ENCODE measurements around the gene KYNU. TPM values are rescaled to one million over a fixed set of nuclear protein-coding genes. Genes with fewer than 3 reads are reported as not detected.
A peak's percentile ranks its signal among the peaks of the same experiment; 100 is the strongest.

KYNU gene
- total and polyA plus RNA-seq, 5 donors = 0.50 to 2.3 (median 2.0) TPM

DNA sequence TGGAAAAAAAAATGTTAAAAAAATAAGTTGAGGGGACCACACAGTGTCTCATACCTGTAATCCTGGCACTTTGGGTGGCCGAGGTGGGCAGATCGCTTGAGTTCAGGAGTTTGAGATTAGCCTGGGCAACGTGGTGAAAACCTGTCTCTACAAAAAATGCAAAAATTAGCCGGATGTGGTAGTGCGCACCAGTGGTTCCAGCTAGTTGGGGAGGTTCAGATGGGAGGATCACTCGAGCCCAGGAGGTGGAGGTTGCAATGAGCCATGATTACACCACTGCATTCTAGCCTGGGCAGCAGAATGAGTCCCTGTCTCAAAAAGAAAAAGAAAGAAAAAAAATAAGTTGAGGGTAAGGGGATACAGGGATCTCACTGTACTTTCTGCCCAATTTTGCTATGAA, 6.1 kb upstream of the KYNU start:
- H3K27me3 ChIP-seq (ENCODE audit: control insufficient read depth, insufficient read depth) = no peaks in the 10 kb centered on the region
- H3K4me1 ChIP-seq (ENCODE audit: control insufficient read depth, insufficient read depth, low read length) = no peaks in the 10 kb centered on the region
- H3K4me3 ChIP-seq (ENCODE audit: low read length) = no peak overlapping the region
- ATAC-seq (no peak), DNase-seq (no peak)
- H3K27ac ChIP-seq (ENCODE audit: low read length) = no peak overlapping the region
- H3K9me3 ChIP-seq (ENCODE audit: control insufficient read depth, low read length) = no peaks in the 10 kb centered on the region
- intact Hi-C loops (cut with DNase I) = no loop called here
- WGBS = 89% methylated on average over 6 of the region's 6 CpGs

DNA sequence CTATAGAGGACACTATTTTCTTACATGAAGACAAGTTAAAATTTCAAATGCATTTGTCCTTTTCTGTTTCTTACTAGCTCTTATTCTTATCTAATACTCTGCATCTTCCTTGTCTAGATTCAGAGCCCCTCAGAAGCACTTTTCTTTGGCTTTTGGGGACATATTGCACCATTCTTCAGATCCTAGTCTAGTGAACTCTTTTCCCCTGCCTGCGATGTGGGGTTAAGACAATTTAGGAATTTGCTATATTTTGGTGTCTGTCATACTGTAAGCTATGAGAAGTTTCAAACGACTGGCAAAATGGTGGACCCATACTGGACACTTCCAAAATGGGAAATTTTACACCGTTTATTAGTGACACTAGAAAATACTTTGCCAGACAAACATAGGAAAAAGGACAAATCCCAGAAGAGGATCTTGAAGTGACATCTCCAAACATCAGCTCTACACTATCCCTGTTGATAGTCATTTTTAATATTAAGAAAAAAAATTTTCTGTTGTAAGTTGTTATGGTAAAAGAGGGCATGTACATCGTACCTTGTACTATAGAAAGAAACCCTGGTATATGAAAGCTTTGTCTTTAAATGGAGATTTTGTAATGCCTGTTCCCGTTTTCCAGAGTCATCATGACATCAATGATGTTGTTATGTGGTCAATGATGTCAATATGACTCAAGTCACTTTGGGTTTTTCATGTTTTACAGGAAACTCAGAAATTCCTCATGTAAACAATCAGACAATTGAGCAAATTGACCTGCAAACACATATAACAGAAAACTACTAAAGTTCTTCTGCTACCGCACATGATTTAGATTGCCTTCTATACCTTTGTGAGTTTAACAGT, 4.4 kb upstream of the KYNU start:
- no peaks in the 10 kb centered on the region for H3K9me3 ChIP-seq (ENCODE audit: control insufficient read depth, low read length)
- no peaks in the 10 kb centered on the region for H3K4me1 ChIP-seq (ENCODE audit: control insufficient read depth, insufficient read depth, low read length)
- intact Hi-C loops (cut with DNase I) = no loop called here
- ATAC-seq = no peak
- 86% methylated on average over 6 of the region's 6 CpGs for WGBS
- H3K4me3 ChIP-seq (ENCODE audit: low read length) = no peak overlapping the region
- no peak overlapping the region for H3K27ac ChIP-seq (ENCODE audit: low read length)
- H3K27me3 ChIP-seq (ENCODE audit: control insufficient read depth, insufficient read depth) = no peaks in the 10 kb centered on the region
- no peak for DNase-seq

DNA sequence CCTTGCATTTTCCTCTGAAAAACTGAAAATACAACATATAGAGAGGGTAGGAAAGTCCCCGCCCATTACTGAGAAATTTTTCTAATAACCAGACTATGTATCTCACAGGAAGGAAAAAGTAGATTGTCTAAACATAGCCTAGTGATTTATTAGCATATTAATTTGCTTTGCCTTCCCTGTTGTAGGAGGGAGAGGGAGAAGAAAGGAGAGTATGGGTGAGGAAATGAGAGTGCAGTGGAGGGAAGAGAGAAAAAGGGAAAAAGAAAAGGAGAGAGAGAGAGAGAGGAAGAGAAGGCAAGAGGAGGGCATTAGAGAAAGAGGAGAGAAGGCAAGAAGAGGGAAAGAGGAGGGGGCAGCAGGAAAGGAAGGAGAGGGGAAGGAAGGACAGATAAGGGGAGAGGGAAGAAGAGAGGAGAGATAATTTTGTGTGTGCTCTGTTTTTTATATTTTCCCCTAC, 3.6 kb upstream of the KYNU start:
- Histone ChIP-seq H3K27me3 (ENCODE audit: control insufficient read depth, insufficient read depth) (no peaks in the 10 kb centered on the region), H3K4me1 (ENCODE audit: control insufficient read depth, insufficient read depth, low read length) (no peaks in the 10 kb centered on the region), H3K27ac (ENCODE audit: low read length) (no peak overlapping the region), H3K4me3 (ENCODE audit: low read length) (no peak overlapping the region), H3K9me3 (ENCODE audit: control insufficient read depth, low read length) (no peaks in the 10 kb centered on the region)
- intact Hi-C loops (cut with DNase I) = no loop called here
- ATAC-seq = no peak
- 86% methylated on average over 1 of the region's 1 CpG for WGBS
- no peak for DNase-seq

DNA sequence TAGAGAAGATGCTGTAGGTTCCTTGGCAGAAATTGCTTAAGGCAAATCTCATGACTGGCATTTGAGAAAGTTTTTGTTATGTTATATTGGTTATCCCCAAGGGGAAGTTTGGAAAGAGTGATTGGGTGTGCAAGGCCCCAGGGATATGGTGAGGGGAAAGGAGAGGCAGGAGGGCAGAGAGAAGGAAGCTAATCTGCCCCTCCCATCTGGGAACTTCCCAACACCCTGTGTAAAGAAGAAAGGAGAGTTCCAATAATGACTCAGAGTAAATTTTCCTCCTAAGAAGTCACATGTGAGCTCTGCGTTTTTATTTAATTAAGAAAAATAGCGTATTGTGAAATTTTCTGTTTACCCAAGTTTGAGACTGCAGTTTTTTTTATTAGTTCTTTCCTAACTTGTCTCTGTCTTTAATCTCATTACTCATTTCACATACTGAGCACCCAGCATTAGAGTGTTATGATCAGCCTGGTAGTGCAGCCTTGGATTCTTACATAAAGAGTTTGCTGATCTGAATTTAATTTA, 3.1 kb upstream of the KYNU start:
- 39% methylated on average over 2 of the region's 2 CpGs for WGBS
- peak; percentile 79 to 82 for ATAC-seq
- Histone ChIP-seq H3K4me3 (ENCODE audit: low read length) (no peak overlapping the region), H3K9me3 (ENCODE audit: control insufficient read depth, low read length) (no peaks in the 10 kb centered on the region), H3K27me3 (ENCODE audit: control insufficient read depth, insufficient read depth) (no peaks in the 10 kb centered on the region), H3K27ac (ENCODE audit: low read length) (no peak overlapping the region), H3K4me1 (ENCODE audit: control insufficient read depth, insufficient read depth, low read length) (no peaks in the 10 kb centered on the region)
- peak in 1 of 3 donors; percentile 20 for DNase-seq
- intact Hi-C loops (cut with DNase I) = no loop called here

DNA sequence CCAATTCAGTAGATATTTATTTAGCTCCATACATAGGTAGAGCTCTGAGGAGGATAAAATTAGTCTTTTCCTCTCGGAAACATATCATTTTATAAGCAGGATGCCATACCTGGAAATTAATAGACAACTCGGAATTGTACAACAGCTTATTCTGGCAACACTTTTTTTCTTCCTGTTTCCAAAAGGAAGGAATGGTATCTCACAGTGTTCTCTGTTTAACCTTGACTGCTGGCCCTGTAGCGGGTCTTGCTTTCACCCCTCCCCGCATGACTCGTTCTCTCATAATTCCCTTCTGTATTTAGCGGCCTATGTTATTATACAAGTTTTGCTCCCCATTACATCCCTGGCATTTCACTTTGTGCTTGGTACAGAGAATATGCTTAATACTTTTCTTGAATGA, 2.5 kb upstream of the KYNU start:
- Histone ChIP-seq H3K4me1 (ENCODE audit: control insufficient read depth, insufficient read depth, low read length) (no peaks in the 10 kb centered on the region), H3K27me3 (ENCODE audit: control insufficient read depth, insufficient read depth) (no peaks in the 10 kb centered on the region), H3K4me3 (ENCODE audit: low read length) (no peak overlapping the region), H3K9me3 (ENCODE audit: control insufficient read depth, low read length) (no peaks in the 10 kb centered on the region), H3K27ac (ENCODE audit: low read length) (no peak overlapping the region)
- intact Hi-C loops (cut with DNase I) = no loop called here
- ATAC-seq (no peak), DNase-seq (no peak)
- WGBS = 85% methylated on average over 6 of the region's 6 CpGs

DNA sequence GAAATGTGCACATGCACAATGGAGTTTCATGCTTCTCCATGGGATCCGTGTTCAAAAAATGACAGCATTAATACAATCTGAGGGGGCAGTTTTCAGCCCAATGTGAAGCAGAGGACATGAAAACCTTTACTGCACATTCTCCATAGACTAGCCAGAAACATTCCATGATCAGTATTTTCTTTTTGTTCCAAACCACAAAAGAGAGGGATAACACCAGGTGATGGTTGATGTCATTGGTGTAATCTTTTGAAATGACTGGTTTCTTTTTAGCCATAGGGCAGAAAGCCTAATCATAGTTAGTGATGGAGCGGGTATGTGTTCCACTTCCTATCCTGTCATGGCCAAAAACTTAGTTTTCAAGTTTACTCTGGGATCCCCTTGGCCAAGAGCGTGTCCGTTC, 1.8 kb upstream of the KYNU start:
- no peaks in the 10 kb centered on the region for H3K9me3 ChIP-seq (ENCODE audit: control insufficient read depth, low read length)
- H3K4me3 ChIP-seq (ENCODE audit: low read length) = no peak overlapping the region
- no peak overlapping the region for H3K27ac ChIP-seq (ENCODE audit: low read length)
- H3K4me1 ChIP-seq (ENCODE audit: control insufficient read depth, insufficient read depth, low read length) = no peaks in the 10 kb centered on the region
- H3K27me3 ChIP-seq (ENCODE audit: control insufficient read depth, insufficient read depth) = no peaks in the 10 kb centered on the region
- DNase-seq = no peak
- intact Hi-C loops (cut with DNase I) = no loop called here
- ATAC-seq = no peak
- WGBS = 94% methylated on average over 4 of the region's 4 CpGs

DNA sequence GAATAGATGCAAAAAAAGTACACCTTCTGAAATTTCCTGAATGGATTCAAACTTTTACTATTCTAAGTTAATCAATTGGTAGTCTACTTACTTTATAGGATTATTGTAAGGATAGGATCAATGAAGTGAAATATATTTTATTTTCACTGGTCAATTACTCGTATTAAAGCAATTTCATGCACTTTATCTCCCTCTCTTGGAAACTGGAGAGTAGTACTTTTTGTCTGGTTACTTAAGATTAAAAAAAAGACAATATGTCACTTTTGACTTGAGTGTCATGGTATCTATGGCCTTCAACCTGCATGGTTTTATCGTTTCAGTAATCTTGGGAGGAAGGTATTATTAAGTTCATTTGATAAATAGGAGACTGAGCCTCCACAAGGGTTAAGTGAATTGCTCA, 1.0 kb upstream of the KYNU start:
- H3K27me3 ChIP-seq (ENCODE audit: control insufficient read depth, insufficient read depth) = no peaks in the 10 kb centered on the region
- H3K4me3 ChIP-seq (ENCODE audit: low read length) = no peak overlapping the region
- no peak overlapping the region for H3K27ac ChIP-seq (ENCODE audit: low read length)
- DNase-seq = no peak
- no peaks in the 10 kb centered on the region for H3K9me3 ChIP-seq (ENCODE audit: control insufficient read depth, low read length)
- no peaks in the 10 kb centered on the region for H3K4me1 ChIP-seq (ENCODE audit: control insufficient read depth, insufficient read depth, low read length)
- no peak for ATAC-seq
- intact Hi-C loops (cut with DNase I) = no loop called here
- WGBS = 58% methylated on average over 2 of the region's 2 CpGs

DNA sequence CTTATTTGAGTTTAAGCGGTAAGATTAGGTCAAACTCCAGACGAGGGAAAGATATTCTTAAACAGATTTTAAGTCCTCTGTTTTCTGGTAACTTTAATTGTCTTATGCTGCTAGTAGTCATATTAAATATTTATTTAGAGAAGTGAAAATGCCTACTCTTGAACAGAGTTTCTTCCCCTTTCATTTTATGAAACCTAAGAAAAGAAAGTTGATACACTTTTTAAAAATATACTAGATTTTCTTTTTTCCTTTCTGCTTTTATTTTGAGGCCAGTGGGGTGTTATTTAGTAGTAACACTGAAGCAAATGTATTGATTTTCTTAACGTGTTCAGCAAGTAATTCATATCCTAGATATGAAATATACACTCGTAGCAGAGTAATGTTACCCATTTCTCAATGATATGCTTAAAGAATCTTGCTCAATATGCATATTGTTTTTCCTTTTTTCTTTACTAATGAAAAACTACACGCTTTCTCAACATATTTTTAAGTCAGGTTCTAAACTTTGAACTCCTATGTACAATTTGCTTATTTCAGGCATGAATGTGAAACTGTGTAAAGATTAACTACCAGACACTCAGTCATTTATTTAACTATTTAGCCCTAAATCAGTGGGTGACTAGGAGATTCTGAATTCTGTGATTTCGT, 691 bp downstream of the KYNU start:
- DNase-seq (no peak), ATAC-seq (no peak)
- Histone ChIP-seq H3K9me3 (ENCODE audit: control insufficient read depth, low read length) (no peaks in the 10 kb centered on the region), H3K4me3 (ENCODE audit: low read length) (peak overlapping the region; percentile 15), H3K27ac (ENCODE audit: low read length) (no peak overlapping the region), H3K4me1 (ENCODE audit: control insufficient read depth, insufficient read depth, low read length) (no peaks in the 10 kb centered on the region), H3K27me3 (ENCODE audit: control insufficient read depth, insufficient read depth) (no peaks in the 10 kb centered on the region)
- intact Hi-C loops (cut with DNase I) = no loop called here
- 69% methylated on average over 6 of the region's 6 CpGs for WGBS

DNA sequence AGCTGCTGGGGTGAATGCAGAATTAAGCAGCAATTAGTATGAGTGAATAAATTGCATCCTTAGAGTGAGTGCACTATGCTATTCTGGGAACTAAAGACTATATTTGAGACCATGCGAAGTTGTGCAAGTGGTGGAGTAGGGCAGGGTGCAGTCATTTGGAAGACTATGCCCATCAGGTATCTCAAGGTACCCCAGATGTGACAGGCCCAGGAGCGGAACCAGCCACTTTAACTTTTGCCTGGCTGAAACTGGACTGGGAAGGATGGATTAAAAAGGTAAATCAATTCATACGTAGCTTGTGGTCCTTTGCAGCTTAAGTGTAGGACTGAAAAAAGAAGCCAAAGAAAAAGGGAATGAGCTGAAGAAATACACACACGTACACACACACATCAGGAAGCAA, 1.7 kb downstream of the KYNU start:
- H3K27me3 ChIP-seq (ENCODE audit: control insufficient read depth, insufficient read depth) = no peaks in the 10 kb centered on the region
- intact Hi-C loops (cut with DNase I) = no loop called here
- WGBS = 87% methylated on average over 4 of the region's 4 CpGs
- no peak overlapping the region for H3K27ac ChIP-seq (ENCODE audit: low read length)
- peak overlapping the region; percentile 2 for H3K4me3 ChIP-seq (ENCODE audit: low read length)
- DNase-seq (no peak), ATAC-seq (no peak)
- no peaks in the 10 kb centered on the region for H3K4me1 ChIP-seq (ENCODE audit: control insufficient read depth, insufficient read depth, low read length)
- H3K9me3 ChIP-seq (ENCODE audit: control insufficient read depth, low read length) = no peaks in the 10 kb centered on the region

DNA sequence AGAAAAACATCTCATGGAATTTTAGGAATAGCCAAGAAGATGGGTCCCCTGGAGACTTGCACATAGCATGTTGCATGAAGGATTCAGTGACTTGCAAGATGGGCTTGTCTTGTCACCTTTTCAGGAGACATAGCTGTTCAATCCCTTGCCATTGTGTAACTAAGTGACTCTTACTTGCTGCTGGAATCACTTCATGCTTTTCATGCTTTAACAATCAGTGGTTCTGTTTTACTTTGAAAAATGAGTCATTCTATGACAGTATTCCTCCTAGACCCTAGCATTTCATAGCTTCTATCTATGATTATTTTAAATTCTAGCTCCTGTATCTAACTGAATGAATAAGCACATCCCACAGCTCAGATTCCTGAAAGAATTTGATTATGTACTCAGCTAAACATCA, 2.8 kb downstream of the KYNU start:
- intact Hi-C loops (cut with DNase I) = no loop called here
- H3K4me3 ChIP-seq (ENCODE audit: low read length) = no peak overlapping the region
- H3K4me1 ChIP-seq (ENCODE audit: control insufficient read depth, insufficient read depth, low read length) = no peaks in the 10 kb centered on the region
- ATAC-seq (no peak), DNase-seq (no peak)
- no peak overlapping the region for H3K27ac ChIP-seq (ENCODE audit: low read length)
- H3K27me3 ChIP-seq (ENCODE audit: control insufficient read depth, insufficient read depth) = no peaks in the 10 kb centered on the region
- H3K9me3 ChIP-seq (ENCODE audit: control insufficient read depth, low read length) = no peaks in the 10 kb centered on the region

DNA sequence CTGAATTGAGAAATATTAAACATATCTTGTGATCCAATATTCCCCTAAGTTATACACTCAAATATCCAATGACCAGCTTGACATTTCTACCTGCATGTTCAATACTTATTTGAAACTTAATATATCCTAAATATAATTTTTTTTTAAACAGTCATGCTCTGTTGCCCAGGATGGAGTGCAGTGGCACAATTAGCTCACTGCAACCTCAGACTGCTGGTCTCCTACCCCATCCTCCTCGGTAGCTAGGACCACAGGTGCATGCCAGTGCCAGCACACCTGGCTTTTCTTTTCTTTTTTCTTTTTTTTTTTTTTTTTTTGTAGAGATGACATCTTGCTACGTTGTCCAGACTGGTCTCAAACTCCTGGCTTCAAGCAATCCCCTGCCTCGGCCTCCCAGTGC, 4.2 kb downstream of the KYNU start:
- 94% methylated on average over 3 of the region's 3 CpGs for WGBS
- DNase-seq (no peak), ATAC-seq (no peak)
- no peaks in the 10 kb centered on the region for H3K9me3 ChIP-seq (ENCODE audit: control insufficient read depth, low read length)
- intact Hi-C loops (cut with DNase I) = no loop called here
- H3K4me3 ChIP-seq (ENCODE audit: low read length) = no peak overlapping the region
- H3K4me1 ChIP-seq (ENCODE audit: control insufficient read depth, insufficient read depth, low read length) = no peaks in the 10 kb centered on the region
- no peaks in the 10 kb centered on the region for H3K27me3 ChIP-seq (ENCODE audit: control insufficient read depth, insufficient read depth)
- no peak overlapping the region for H3K27ac ChIP-seq (ENCODE audit: low read length)
